Measurements from ENCODE around the gene OTULIN. TPM values are rescaled to one million over a fixed set of nuclear protein-coding genes. Genes with fewer than 3 reads are reported as not detected.

Gene OTULIN
- total RNA-seq, 1 donor from 2014 or later = 28.1 TPM

DNA sequence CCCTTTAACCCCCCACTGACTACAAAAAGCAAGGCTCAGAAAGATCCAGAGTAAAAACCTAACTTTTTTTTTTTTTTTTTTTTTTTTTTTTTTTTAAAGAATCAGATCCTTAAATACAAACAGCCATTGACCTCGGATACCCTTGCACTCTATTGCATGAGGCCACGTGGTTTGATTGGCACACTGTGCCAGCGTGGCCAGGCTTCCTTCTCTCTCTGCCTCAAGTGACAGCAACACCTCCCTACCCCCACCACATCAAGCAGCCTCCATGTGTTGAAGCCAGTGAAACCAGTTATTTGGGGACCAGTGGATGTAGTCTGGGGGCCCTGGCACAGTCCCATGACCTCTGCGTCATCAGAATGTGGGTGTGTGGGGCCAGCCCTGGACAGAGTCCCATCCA lies 71.4 kb downstream of the OTULIN start:
- no peak overlapping the region for H3K4me3 ChIP-seq (ENCODE audit: insufficient read depth, low read depth, low read length)
- H3K9ac ChIP-seq (ENCODE audit: low read length) = no peak overlapping the region
- Mint-ChIP-seq H3K27ac (ENCODE audit: unreplicated experiment) (no peak overlapping the region), H3K9me3 (ENCODE audit: unreplicated experiment) (peaks cover 4% of the 10 kb centered on the region), H3K4me1 (ENCODE audit: low read depth, unreplicated experiment) (peaks cover 6% of the 10 kb centered on the region), H3K4me3 (ENCODE audit: unreplicated experiment) (no peak overlapping the region), H3K36me3 (ENCODE audit: low read depth, unreplicated experiment) (peaks cover 11% of the 10 kb centered on the region), H3K27me3 (ENCODE audit: low read depth, unreplicated experiment) (peaks cover 8% of the 10 kb centered on the region)
- no peak overlapping the region for H2AFZ ChIP-seq (ENCODE audit: low read depth, low read length)
- no peak for FAIRE-seq
- no peak for DNase-seq (ENCODE audit: low read depth)
- H3K27me3 ChIP-seq (ENCODE audit: insufficient read depth, low read length) = no peaks in the 10 kb centered on the region
- peaks cover 12% of the 10 kb centered on the region for H3K4me1 ChIP-seq (ENCODE audit: insufficient read depth, low read length)
- H4K20me1 ChIP-seq (ENCODE audit: insufficient read depth, low read length) = no peaks in the 10 kb centered on the region
- no peaks in the 10 kb centered on the region for H3K9me3 ChIP-seq (ENCODE audit: insufficient read depth, low read depth, low read length)
- H3K27ac ChIP-seq (ENCODE audit: low read depth, low read length) = no peak overlapping the region
- no peaks in the 10 kb centered on the region for H3K36me3 ChIP-seq (ENCODE audit: insufficient read depth, low read length)
- H3K79me2 ChIP-seq (ENCODE audit: insufficient read depth, low read length) = no peaks in the 10 kb centered on the region
- H3K4me2 ChIP-seq (ENCODE audit: low read length) = no peak overlapping the region
- TF ChIP-seq, protein P1, sequence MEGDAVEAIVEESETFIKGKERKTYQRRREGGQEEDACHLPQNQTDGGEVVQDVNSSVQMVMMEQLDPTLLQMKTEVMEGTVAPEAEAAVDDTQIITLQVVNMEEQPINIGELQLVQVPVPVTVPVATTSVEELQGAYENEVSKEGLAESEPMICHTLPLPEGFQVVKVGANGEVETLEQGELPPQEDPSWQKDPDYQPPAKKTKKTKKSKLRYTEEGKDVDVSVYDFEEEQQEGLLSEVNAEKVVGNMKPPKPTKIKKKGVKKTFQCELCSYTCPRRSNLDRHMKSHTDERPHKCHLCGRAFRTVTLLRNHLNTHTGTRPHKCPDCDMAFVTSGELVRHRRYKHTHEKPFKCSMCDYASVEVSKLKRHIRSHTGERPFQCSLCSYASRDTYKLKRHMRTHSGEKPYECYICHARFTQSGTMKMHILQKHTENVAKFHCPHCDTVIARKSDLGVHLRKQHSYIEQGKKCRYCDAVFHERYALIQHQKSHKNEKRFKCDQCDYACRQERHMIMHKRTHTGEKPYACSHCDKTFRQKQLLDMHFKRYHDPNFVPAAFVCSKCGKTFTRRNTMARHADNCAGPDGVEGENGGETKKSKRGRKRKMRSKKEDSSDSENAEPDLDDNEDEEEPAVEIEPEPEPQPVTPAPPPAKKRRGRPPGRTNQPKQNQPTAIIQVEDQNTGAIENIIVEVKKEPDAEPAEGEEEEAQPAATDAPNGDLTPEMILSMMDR (IDR thresholded peaks at IDR 0.05; ENCODE audit: insufficient read depth, low read depth, low read length) = no peak
- TF ChIP-seq EZH2 (IDR thresholded peaks at IDR 0.05; ENCODE audit: insufficient read depth, low read length) = no peak

DNA sequence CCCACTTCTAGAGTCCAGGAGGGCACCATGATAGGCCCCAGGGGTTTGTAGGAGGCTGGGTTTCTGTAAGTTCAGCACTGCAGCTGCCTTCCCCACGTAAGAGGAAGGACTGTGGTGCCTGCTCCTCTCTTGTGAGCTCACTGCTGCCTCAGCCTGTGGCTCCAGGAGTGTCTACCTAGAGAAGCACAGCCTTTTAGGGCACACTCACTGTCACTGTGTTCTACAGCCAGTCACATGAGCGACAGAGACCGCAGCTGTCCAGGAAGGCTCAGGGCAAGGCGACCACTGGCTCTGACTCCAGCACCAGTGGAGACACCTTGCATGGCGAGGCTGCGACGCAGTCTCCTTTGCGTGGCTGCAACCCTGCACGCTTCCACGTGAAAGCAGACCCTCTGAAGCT lies 72.8 kb downstream of the OTULIN start:
- no peak for TF ChIP-seq EZH2 (IDR thresholded peaks at IDR 0.05; ENCODE audit: insufficient read depth, low read length)
- TF ChIP-seq, protein P1 (IDR thresholded peaks at IDR 0.05; ENCODE audit: insufficient read depth, low read depth, low read length) = no peak
- Mint-ChIP-seq H3K4me1 (ENCODE audit: low read depth, unreplicated experiment) (peaks cover 6% of the 10 kb centered on the region), H3K27ac (ENCODE audit: unreplicated experiment) (no peak overlapping the region), H3K4me3 (ENCODE audit: unreplicated experiment) (no peak overlapping the region), H3K9me3 (ENCODE audit: unreplicated experiment) (peaks cover 4% of the 10 kb centered on the region), H3K36me3 (ENCODE audit: low read depth, unreplicated experiment) (peaks cover 12% of the 10 kb centered on the region), H3K27me3 (ENCODE audit: low read depth, unreplicated experiment) (peaks cover 5% of the 10 kb centered on the region)
- no peak overlapping the region for H3K4me2 ChIP-seq (ENCODE audit: low read length)
- no peaks in the 10 kb centered on the region for H3K9me3 ChIP-seq (ENCODE audit: insufficient read depth, low read depth, low read length)
- H3K79me2 ChIP-seq (ENCODE audit: insufficient read depth, low read length) = no peaks in the 10 kb centered on the region
- no peak for FAIRE-seq
- peaks cover 4% of the 10 kb centered on the region for H3K36me3 ChIP-seq (ENCODE audit: insufficient read depth, low read length)
- H4K20me1 ChIP-seq (ENCODE audit: insufficient read depth, low read length) = no peaks in the 10 kb centered on the region
- peaks cover 12% of the 10 kb centered on the region for H3K4me1 ChIP-seq (ENCODE audit: insufficient read depth, low read length)
- no peak overlapping the region for H3K9ac ChIP-seq (ENCODE audit: low read length)
- no peak for DNase-seq (ENCODE audit: low read depth)
- no peak overlapping the region for H3K27ac ChIP-seq (ENCODE audit: low read depth, low read length)
- no peaks in the 10 kb centered on the region for H3K27me3 ChIP-seq (ENCODE audit: insufficient read depth, low read length)
- H3K4me3 ChIP-seq (ENCODE audit: insufficient read depth, low read depth, low read length) = no peak overlapping the region
- H2AFZ ChIP-seq (ENCODE audit: low read depth, low read length) = no peak overlapping the region

DNA sequence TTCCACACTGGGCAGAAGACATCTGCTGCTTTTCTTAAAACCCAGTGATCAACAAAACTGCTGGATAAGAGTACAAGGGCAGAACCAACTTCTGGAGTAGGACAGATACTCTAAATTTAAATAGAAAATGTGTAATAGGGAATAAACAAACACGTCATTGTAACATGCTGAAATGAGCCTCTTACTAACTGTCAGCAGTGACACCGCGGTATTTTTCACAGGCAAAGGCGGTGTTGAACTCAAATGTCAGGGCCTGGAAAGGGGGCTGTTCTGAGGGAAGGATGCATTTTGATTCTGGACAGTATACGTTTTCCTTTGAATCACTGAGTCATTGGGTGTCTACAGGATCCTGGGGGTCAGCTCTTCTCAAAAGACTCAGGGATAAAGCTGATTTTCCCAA lies 73.5 kb downstream of the OTULIN start:
- H3K27ac ChIP-seq (ENCODE audit: low read depth, low read length) = no peak overlapping the region
- H3K4me1 ChIP-seq (ENCODE audit: insufficient read depth, low read length) = peaks cover 13% of the 10 kb centered on the region
- no peak overlapping the region for H3K27ac Mint-ChIP-seq (ENCODE audit: unreplicated experiment)
- DNase-seq (ENCODE audit: low read depth) (no peak), FAIRE-seq (no peak)
- H3K79me2 ChIP-seq (ENCODE audit: insufficient read depth, low read length) = no peaks in the 10 kb centered on the region
- no peaks in the 10 kb centered on the region for H3K27me3 ChIP-seq (ENCODE audit: insufficient read depth, low read length)
- H3K4me2 ChIP-seq (ENCODE audit: low read length) = no peak overlapping the region
- H3K9ac ChIP-seq (ENCODE audit: low read length) = no peak overlapping the region
- no peak overlapping the region for H2AFZ ChIP-seq (ENCODE audit: low read depth, low read length)
- peaks cover 11% of the 10 kb centered on the region for H3K36me3 Mint-ChIP-seq (ENCODE audit: low read depth, unreplicated experiment)
- H3K9me3 Mint-ChIP-seq (ENCODE audit: unreplicated experiment) = peaks cover 4% of the 10 kb centered on the region
- H3K4me1 Mint-ChIP-seq (ENCODE audit: low read depth, unreplicated experiment) = peaks cover 6% of the 10 kb centered on the region
- TF ChIP-seq, protein P1 (IDR thresholded peaks at IDR 0.05; ENCODE audit: insufficient read depth, low read depth, low read length) = no peak
- no peak for TF ChIP-seq EZH2 (IDR thresholded peaks at IDR 0.05; ENCODE audit: insufficient read depth, low read length)
- no peaks in the 10 kb centered on the region for H4K20me1 ChIP-seq (ENCODE audit: insufficient read depth, low read length)
- H3K4me3 Mint-ChIP-seq (ENCODE audit: unreplicated experiment) = no peak overlapping the region
- no peak overlapping the region for H3K4me3 ChIP-seq (ENCODE audit: insufficient read depth, low read depth, low read length)
- peaks cover 5% of the 10 kb centered on the region for H3K27me3 Mint-ChIP-seq (ENCODE audit: low read depth, unreplicated experiment)
- H3K36me3 ChIP-seq (ENCODE audit: insufficient read depth, low read length) = peaks cover 4% of the 10 kb centered on the region
- H3K9me3 ChIP-seq (ENCODE audit: insufficient read depth, low read depth, low read length) = no peaks in the 10 kb centered on the region

Data from astrocyte (in vitro differentiated cells and primary cell).